Endometrium (tissue), 2 donors: ENCODE data around the gene TNIK.

Source experiments
- FAIRE-seq: peaks from 2 replicates; lab custom pipeline; 2012; peaks lifted over from hg19 to GRCh38; lab: Jason Lieb, UNC
- donor health status: control.
- donor health status: control.

Gene TNIK

GRCh38 chr3:171028779-171029232 lies 431.4 kb downstream of the TNIK start:
- no peak for FAIRE-seq

- no peak for FAIRE-seq
Measured at GRCh38 chr3:171028025-171028778, 432.0 kb downstream of the TNIK start.

GRCh38 chr3:171026597-171027293 lies 433.5 kb downstream of the TNIK start, which contains the start of gene SLC2A2:
TSS of gene SLC2A2 (minus strand) at chr3:171026720. CDS start at chr3:171026670, 50 bp downstream.
- no peak for FAIRE-seq

- FAIRE-seq: no peak
Measured at GRCh38 chr3:171023566-171023965, 436.6 kb downstream of the TNIK start.

GRCh38 chr3:171021377-171021776 lies 438.8 kb downstream of the TNIK start:
- FAIRE-seq: no peak

- FAIRE-seq: no peak
Measured at GRCh38 chr3:171018156-171018935, 441.9 kb downstream of the TNIK start.

GRCh38 chr3:171013822-171014748 lies 446.1 kb downstream of the TNIK start:
- no peak for FAIRE-seq

GRCh38 chr3:171011873-171012336 lies 448.3 kb downstream of the TNIK start:
- FAIRE-seq: no peak
